ENCODE measurements around the gene LRIT1. TPM values are rescaled to one million over a fixed set of nuclear protein-coding genes. Genes with fewer than 3 reads are reported as not detected.

LRIT1 gene
- total RNA-seq, 2 experiments from 2014 or later: not detected

DNA sequence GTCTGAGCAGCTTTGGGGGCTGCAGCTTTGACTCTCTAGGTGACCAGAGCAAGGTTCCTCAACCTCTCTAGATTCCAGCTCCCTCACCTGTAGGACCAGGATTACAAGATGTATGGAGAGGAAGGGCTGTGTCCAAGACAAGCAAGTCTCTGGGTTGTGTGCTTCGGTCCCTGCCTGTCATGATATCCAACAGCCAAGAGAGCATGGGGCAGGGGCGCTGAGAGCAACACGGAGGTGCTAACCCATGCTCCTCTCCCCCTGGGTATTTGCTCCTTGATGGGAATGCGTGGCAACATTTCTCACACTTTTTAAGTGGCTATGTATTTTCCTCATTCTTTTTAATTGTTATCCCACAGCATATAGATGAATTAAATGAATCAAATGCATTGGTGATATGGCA is 36.7 kb downstream of the LRIT1 start:
- intact Hi-C loops (cut with DNase I, micrococcal nuclease): loop anchor here (1.0 kb wide), 2 partner anchors 56 to 59 kb away; no protein-coding TSS in a partner anchor
- no peaks in the 10 kb centered on the region for H3K36me3 Mint-ChIP-seq (ENCODE audit: low read depth)
- H3K4me3 Mint-ChIP-seq: no peak overlapping the region
- no peaks in the 10 kb centered on the region for H3K9me3 ChIP-seq (ENCODE audit: control insufficient read depth in 1 of 2, insufficient read depth in 1 of 2, low read length in 2 of 2)
- ATAC-seq (ENCODE audit: poor library complexity) (no peak), DNase-seq (no peak)
- TF ChIP-seq, protein P1, sequence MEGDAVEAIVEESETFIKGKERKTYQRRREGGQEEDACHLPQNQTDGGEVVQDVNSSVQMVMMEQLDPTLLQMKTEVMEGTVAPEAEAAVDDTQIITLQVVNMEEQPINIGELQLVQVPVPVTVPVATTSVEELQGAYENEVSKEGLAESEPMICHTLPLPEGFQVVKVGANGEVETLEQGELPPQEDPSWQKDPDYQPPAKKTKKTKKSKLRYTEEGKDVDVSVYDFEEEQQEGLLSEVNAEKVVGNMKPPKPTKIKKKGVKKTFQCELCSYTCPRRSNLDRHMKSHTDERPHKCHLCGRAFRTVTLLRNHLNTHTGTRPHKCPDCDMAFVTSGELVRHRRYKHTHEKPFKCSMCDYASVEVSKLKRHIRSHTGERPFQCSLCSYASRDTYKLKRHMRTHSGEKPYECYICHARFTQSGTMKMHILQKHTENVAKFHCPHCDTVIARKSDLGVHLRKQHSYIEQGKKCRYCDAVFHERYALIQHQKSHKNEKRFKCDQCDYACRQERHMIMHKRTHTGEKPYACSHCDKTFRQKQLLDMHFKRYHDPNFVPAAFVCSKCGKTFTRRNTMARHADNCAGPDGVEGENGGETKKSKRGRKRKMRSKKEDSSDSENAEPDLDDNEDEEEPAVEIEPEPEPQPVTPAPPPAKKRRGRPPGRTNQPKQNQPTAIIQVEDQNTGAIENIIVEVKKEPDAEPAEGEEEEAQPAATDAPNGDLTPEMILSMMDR (IDR thresholded peaks at IDR 0.05): no peak
- ChIA-PET CTCF (no interaction called here), POLR2A (no interaction called here)
- H3K27ac ChIP-seq (ENCODE audit: low read depth in 1 of 2, low read length in 2 of 2): no peak overlapping the region
- no peaks in the 10 kb centered on the region for H3K36me3 ChIP-seq (ENCODE audit: insufficient read depth, low read length)
- H3K4me3 ChIP-seq (ENCODE audit: low read length): no peak overlapping the region
- no peaks in the 10 kb centered on the region for H3K4me1 Mint-ChIP-seq (ENCODE audit: low read depth)
- no peaks in the 10 kb centered on the region for H3K27me3 ChIP-seq (ENCODE audit: control insufficient read depth in 1 of 2, insufficient read depth in 2 of 2, low read length in 2 of 2)
- no peaks in the 10 kb centered on the region for H3K9me3 Mint-ChIP-seq
- peaks cover 15% of the 10 kb centered on the region for H3K27me3 Mint-ChIP-seq
- no peaks in the 10 kb centered on the region for H3K4me1 ChIP-seq (ENCODE audit: insufficient read depth, low read length)
- H3K27ac Mint-ChIP-seq: no peak overlapping the region

DNA sequence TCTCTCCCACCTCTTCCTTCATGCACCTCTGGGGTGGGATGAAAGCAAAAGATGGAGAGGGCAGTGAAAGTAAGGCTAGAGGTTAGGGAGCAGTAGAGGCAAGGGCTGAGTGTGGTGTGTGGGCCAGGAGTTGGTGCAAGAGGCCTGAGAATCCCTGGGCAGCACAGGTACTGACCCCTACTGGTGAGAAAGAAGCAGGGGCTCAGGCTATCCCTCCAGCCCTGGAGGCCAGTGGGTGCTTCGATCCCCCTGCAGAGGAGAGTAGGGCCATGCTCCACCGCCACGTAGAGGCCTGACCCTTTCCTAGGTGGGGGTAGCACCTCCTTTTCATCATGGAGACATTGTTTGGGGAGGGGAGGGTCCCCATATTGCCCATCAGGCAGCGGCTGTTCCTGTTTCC is 37.2 kb downstream of the LRIT1 start:
- CTCF ChIA-PET: no interaction called here
- TF ChIP-seq, protein P1 (IDR thresholded peaks at IDR 0.05): no peak
- H3K27ac Mint-ChIP-seq: no peak overlapping the region
- H3K4me1 ChIP-seq (ENCODE audit: insufficient read depth, low read length): no peaks in the 10 kb centered on the region
- H3K9me3 Mint-ChIP-seq: no peaks in the 10 kb centered on the region
- H3K4me3 ChIP-seq (ENCODE audit: low read length): no peak overlapping the region
- no peak overlapping the region for H3K4me3 Mint-ChIP-seq
- H3K36me3 Mint-ChIP-seq (ENCODE audit: low read depth): no peaks in the 10 kb centered on the region
- H3K27me3 ChIP-seq (ENCODE audit: control insufficient read depth in 1 of 2, insufficient read depth in 2 of 2, low read length in 2 of 2): no peaks in the 10 kb centered on the region
- H3K27me3 Mint-ChIP-seq: peaks cover 15% of the 10 kb centered on the region
- H3K9me3 ChIP-seq (ENCODE audit: control insufficient read depth in 1 of 2, insufficient read depth in 1 of 2, low read length in 2 of 2): no peaks in the 10 kb centered on the region
- no peak for DNase-seq
- no peaks in the 10 kb centered on the region for H3K4me1 Mint-ChIP-seq (ENCODE audit: low read depth)
- H3K27ac ChIP-seq (ENCODE audit: low read depth in 1 of 2, low read length in 2 of 2): no peak overlapping the region
- POLR2A ChIA-PET: no interaction called here
- H3K36me3 ChIP-seq (ENCODE audit: insufficient read depth, low read length): no peaks in the 10 kb centered on the region
- intact Hi-C loops (cut with DNase I, micrococcal nuclease): no loop called here
- ATAC-seq (ENCODE audit: poor library complexity): no peak

DNA sequence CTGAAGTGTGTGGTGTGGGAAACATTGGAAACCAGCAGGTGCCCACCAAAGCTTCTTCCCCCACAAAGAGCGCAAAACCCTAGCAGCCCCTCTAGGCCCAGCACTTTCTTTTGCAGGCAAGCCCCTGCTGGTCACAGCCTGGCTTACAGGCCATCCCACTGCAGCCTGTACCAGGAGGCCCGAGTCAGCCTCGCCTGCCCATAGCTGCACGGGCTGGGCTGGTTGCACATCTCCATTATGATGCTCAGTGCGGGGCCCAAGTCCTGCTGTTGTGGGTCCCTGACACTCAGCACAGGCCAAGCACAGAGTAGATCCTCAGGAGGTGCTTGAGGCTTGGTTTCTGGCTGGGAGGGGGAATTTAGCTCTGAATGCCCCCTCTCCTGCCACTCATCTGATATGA is 39.0 kb downstream of the LRIT1 start:
- H3K9me3 Mint-ChIP-seq: no peaks in the 10 kb centered on the region

More for the DNA sequence above, 39.0 kb downstream of the LRIT1 start:
- Mint-ChIP-seq H3K4me3 (no peak overlapping the region), H3K27ac (no peak overlapping the region), H3K4me1 (ENCODE audit: low read depth) (no peaks in the 10 kb centered on the region), H3K27me3 (peaks cover 21% of the 10 kb centered on the region), H3K36me3 (ENCODE audit: low read depth) (no peaks in the 10 kb centered on the region)
- ChIA-PET CTCF (no interaction called here), POLR2A (no interaction called here)
- H3K4me3 ChIP-seq (ENCODE audit: low read length): no peak overlapping the region
- intact Hi-C loops (cut with DNase I, micrococcal nuclease): no loop called here
- H3K27ac ChIP-seq (ENCODE audit: low read depth in 1 of 2, low read length in 2 of 2): no peak overlapping the region
- TF ChIP-seq, protein P1 (IDR thresholded peaks at IDR 0.05): no peak
- no peaks in the 10 kb centered on the region for H3K36me3 ChIP-seq (ENCODE audit: insufficient read depth, low read length)
- H3K4me1 ChIP-seq (ENCODE audit: insufficient read depth, low read length): no peaks in the 10 kb centered on the region
- H3K9me3 ChIP-seq (ENCODE audit: control insufficient read depth in 1 of 2, insufficient read depth in 1 of 2, low read length in 2 of 2): no peaks in the 10 kb centered on the region
- ATAC-seq (ENCODE audit: poor library complexity) (no peak), DNase-seq (no peak)
- H3K27me3 ChIP-seq (ENCODE audit: control insufficient read depth in 1 of 2, insufficient read depth in 2 of 2, low read length in 2 of 2): peaks cover 0 to 4% of the 10 kb centered on the region in 2 experiments

All from CD4-positive, alpha-beta T cell (primary cell).